ENCODE data around the gene BMERB1. TPM values are rescaled to one million over a fixed set of nuclear protein-coding genes. Genes with fewer than 3 reads are reported as not detected.
"Not testable (repeated sequence)": the region's sequence is repeated elsewhere in the genome, so short reads cannot be mapped to it uniquely, and the experiment has no call there.

BMERB1 gene
- total and polyA plus RNA-seq, 5 donors from 2014 or later: 2.2 to 4.2 (median 3.3) TPM

DNA sequence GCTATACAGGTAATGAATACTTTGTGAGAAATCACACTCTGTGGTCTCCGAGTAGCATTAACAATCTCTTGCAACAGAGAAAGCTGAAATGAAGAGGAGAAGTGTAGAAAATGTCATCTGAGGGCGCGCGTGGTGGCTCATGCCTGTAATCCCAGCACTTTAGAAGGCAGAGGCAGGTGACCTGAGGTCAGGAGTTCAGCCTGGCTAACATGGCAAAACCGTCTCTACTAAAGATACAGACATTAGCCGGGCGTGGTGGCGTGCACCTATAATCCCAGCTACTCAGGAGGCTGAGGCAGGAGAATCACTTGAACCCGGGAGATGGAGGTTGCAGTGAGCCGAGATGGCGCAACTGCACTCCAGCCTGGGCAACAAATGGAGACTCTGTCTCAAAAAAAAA, 20.5 kb downstream of the BMERB1 start:
- H3K9me3 Mint-ChIP-seq; H3K27me3 Mint-ChIP-seq; H3K4me3 Mint-ChIP-seq; H3K4me3 ChIP-seq (ENCODE audit: low read depth, low read length); H3K36me3 Mint-ChIP-seq; DNase-seq; H3K4me1 Mint-ChIP-seq; H3K36me3 ChIP-seq (ENCODE audit: control insufficient read depth, insufficient read depth, low read length); H3K9me3 ChIP-seq (ENCODE audit: control insufficient read depth in 2 of 2, low read length in 2 of 2); H3K27ac ChIP-seq (ENCODE audit: insufficient read depth, low read length, poor library complexity, severe bottlenecking); H3K4me1 ChIP-seq (ENCODE audit: control insufficient read depth, insufficient read depth, low read length, poor library complexity, severe bottlenecking); H3K27me3 ChIP-seq (ENCODE audit: control insufficient read depth, insufficient read depth, low read length); ATAC-seq (ENCODE audit: low read depth in 2 of 2): not testable (repeated sequence)
- H3K27ac Mint-ChIP-seq: peak overlapping the region in 1 of 3 donors; percentile 68

DNA sequence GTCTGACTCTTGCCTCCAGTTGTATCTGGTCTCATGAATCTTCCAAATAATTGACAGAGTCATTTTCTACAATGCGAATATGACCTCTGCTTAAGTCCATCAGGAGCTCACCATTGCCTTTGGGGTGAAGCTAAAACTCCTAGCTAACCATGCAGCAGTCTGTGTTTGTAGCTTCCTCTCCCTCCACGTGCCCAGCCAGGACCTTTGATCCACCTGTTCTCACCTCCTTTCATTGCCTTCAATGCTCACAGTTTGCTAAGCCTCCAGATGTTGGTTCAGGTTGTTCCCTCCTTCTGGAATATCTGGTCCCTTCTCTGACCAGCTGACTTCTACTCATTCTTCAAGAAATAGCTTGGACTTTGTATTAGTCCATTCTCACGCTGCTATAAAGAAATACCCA, 23.0 kb downstream of the BMERB1 start:
- Histone ChIP-seq H3K27ac (ENCODE audit: insufficient read depth, low read length, poor library complexity, severe bottlenecking) (no peak overlapping the region), H3K4me1 (ENCODE audit: control insufficient read depth, insufficient read depth, low read length, poor library complexity, severe bottlenecking) (no peaks in the 10 kb centered on the region), H3K4me3 (ENCODE audit: low read depth, low read length) (no peak overlapping the region), H3K27me3 (ENCODE audit: control insufficient read depth, insufficient read depth, low read length) (no peaks in the 10 kb centered on the region), H3K36me3 (ENCODE audit: control insufficient read depth, insufficient read depth, low read length) (no peaks in the 10 kb centered on the region), H3K9me3 (ENCODE audit: control insufficient read depth in 2 of 2, low read length in 2 of 2) (no peaks in the 10 kb centered on the region)
- H3K9me3 Mint-ChIP-seq: no peaks in the 10 kb centered on the region
- no peaks in the 10 kb centered on the region for H3K27me3 Mint-ChIP-seq
- no peaks in the 10 kb centered on the region for H3K4me1 Mint-ChIP-seq
- no peak overlapping the region for H3K4me3 Mint-ChIP-seq
- H3K36me3 Mint-ChIP-seq: no peaks in the 10 kb centered on the region
- DNase-seq (no peak), ATAC-seq (ENCODE audit: low read depth in 2 of 2) (no peak)
- H3K27ac Mint-ChIP-seq: no peak overlapping the region

DNA sequence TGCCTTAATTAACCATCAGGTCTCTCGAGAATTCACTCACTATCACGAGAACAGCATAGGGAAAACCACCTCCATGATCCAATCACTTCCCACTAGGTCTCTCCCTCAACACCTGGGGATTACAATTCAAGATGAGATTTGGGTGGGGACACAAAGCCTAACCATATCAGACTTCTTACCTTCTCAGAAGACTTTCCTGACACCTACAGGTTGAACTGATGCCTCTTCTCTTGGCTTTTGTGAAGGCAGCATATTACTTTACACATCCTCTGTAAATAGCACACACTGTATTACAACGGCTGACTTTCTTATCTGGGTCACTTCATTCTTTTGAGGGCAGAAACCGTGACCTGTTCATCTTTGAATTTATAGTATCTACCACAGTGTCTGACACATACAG, 23.6 kb downstream of the BMERB1 start:
- Mint-ChIP-seq H3K36me3 (no peaks in the 10 kb centered on the region), H3K27me3 (no peaks in the 10 kb centered on the region), H3K4me1 (no peaks in the 10 kb centered on the region), H3K9me3 (no peaks in the 10 kb centered on the region), H3K4me3 (no peak overlapping the region), H3K27ac (no peak overlapping the region)
- no peak overlapping the region for H3K27ac ChIP-seq (ENCODE audit: insufficient read depth, low read length, poor library complexity, severe bottlenecking)
- H3K36me3 ChIP-seq (ENCODE audit: control insufficient read depth, insufficient read depth, low read length): no peaks in the 10 kb centered on the region
- no peaks in the 10 kb centered on the region for H3K9me3 ChIP-seq (ENCODE audit: control insufficient read depth in 2 of 2, low read length in 2 of 2)
- no peaks in the 10 kb centered on the region for H3K27me3 ChIP-seq (ENCODE audit: control insufficient read depth, insufficient read depth, low read length)
- ATAC-seq (ENCODE audit: low read depth in 2 of 2) (no peak), DNase-seq (peak in 1 of 3 donors; percentile 10)
- no peak overlapping the region for H3K4me3 ChIP-seq (ENCODE audit: low read depth, low read length)
- no peaks in the 10 kb centered on the region for H3K4me1 ChIP-seq (ENCODE audit: control insufficient read depth, insufficient read depth, low read length, poor library complexity, severe bottlenecking)

DNA sequence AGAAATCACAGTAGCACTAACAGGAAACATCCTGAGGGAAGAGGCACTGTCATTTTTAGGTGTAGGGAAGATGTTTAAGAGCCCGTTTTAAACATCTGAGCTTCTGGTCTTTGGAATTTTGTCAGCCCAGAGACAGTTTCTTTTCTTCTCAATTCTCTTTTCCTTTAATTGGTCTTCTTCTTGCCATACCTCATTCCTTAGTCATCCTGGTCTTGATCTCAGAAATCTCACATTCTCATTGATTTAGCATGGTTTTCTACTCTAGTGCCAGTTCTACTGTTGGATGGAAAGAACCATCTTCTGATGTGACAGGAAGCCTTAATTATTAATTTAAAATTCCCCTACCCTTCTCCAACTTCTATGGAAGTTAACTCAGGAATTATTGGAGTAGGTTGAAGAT, 25.4 kb downstream of the BMERB1 start:
- no peak overlapping the region for H3K4me3 Mint-ChIP-seq
- DNase-seq (no peak), ATAC-seq (ENCODE audit: low read depth in 2 of 2) (no peak)
- no peaks in the 10 kb centered on the region for H3K27me3 Mint-ChIP-seq
- no peak overlapping the region for H3K4me3 ChIP-seq (ENCODE audit: low read depth, low read length)
- no peaks in the 10 kb centered on the region for H3K27me3 ChIP-seq (ENCODE audit: control insufficient read depth, insufficient read depth, low read length)
- H3K27ac Mint-ChIP-seq: no peak overlapping the region
- no peaks in the 10 kb centered on the region for H3K9me3 ChIP-seq (ENCODE audit: control insufficient read depth in 2 of 2, low read length in 2 of 2)
- no peaks in the 10 kb centered on the region for H3K4me1 ChIP-seq (ENCODE audit: control insufficient read depth, insufficient read depth, low read length, poor library complexity, severe bottlenecking)
- no peaks in the 10 kb centered on the region for H3K4me1 Mint-ChIP-seq
- no peak overlapping the region for H3K27ac ChIP-seq (ENCODE audit: insufficient read depth, low read length, poor library complexity, severe bottlenecking)
- peaks cover 0 to 2% (median 0%) of the 10 kb centered on the region in 7 donors for H3K9me3 Mint-ChIP-seq
- no peaks in the 10 kb centered on the region for H3K36me3 ChIP-seq (ENCODE audit: control insufficient read depth, insufficient read depth, low read length)
- H3K36me3 Mint-ChIP-seq: no peaks in the 10 kb centered on the region

DNA sequence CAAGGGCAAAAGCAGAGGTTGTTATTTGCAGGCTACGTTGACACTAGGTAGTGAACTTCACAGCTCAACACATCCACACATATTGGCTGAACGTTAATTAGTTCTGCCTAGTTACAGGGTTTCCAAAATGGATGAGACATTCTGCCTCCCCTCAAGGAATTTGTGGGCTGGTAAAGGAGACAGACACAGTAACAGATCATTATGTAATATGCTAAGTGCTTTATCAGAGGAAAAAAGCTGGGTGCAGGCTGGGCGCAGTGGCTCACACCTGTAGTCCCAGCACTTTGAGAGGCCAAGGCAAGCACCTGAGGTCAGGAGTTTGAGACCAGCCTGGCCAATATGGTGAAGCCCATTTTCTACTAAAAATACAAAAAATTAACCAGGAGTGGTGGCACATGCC, 26.2 kb downstream of the BMERB1 start:
- peak overlapping the region in 1 of 3 donors; percentile 64 for H3K27ac Mint-ChIP-seq
- peaks cover 0 to 2% (median 0%) of the 10 kb centered on the region in 7 donors for H3K9me3 Mint-ChIP-seq
- H3K36me3 Mint-ChIP-seq: no peaks in the 10 kb centered on the region
- Histone ChIP-seq H3K27me3 (ENCODE audit: control insufficient read depth, insufficient read depth, low read length) (no peaks in the 10 kb centered on the region), H3K9me3 (ENCODE audit: control insufficient read depth in 2 of 2, low read length in 2 of 2) (no peaks in the 10 kb centered on the region), H3K36me3 (ENCODE audit: control insufficient read depth, insufficient read depth, low read length) (no peaks in the 10 kb centered on the region), H3K4me3 (ENCODE audit: low read depth, low read length) (no peak overlapping the region), H3K4me1 (ENCODE audit: control insufficient read depth, insufficient read depth, low read length, poor library complexity, severe bottlenecking) (no peaks in the 10 kb centered on the region), H3K27ac (ENCODE audit: insufficient read depth, low read length, poor library complexity, severe bottlenecking) (no peak overlapping the region)
- ATAC-seq (ENCODE audit: low read depth in 2 of 2): no peak
- H3K4me3 Mint-ChIP-seq: no peak overlapping the region
- DNase-seq: no peak
- no peaks in the 10 kb centered on the region for H3K4me1 Mint-ChIP-seq
- H3K27me3 Mint-ChIP-seq: no peaks in the 10 kb centered on the region

DNA sequence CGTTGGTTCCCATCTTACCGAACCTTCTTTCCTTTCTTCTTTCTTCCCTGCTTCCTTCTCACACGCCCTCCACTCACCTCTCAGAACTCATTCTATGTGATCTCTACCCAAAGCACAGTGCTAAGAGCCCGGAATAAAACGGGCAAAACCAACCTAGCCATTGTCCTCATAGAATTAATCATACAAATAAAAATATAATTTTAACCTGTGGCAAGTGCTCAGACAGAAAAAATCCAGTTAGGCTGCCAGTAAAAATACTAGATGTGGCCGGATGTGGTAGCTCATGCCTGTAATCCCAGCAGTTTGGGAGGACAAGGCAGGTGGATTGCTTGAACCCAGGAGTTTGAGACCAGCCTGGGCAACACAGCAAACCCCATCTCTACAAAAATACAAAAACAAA, 27.0 kb downstream of the BMERB1 start:
- H3K4me1 Mint-ChIP-seq: no peaks in the 10 kb centered on the region
- no peaks in the 10 kb centered on the region for H3K9me3 ChIP-seq (ENCODE audit: control insufficient read depth in 2 of 2, low read length in 2 of 2)
- H3K4me3 Mint-ChIP-seq: no peak overlapping the region
- H3K36me3 ChIP-seq (ENCODE audit: control insufficient read depth, insufficient read depth, low read length): no peaks in the 10 kb centered on the region
- DNase-seq (no peak), ATAC-seq (ENCODE audit: low read depth in 2 of 2) (no peak)
- no peaks in the 10 kb centered on the region for H3K27me3 Mint-ChIP-seq
- peaks cover 0 to 2% (median 0%) of the 10 kb centered on the region in 7 donors for H3K9me3 Mint-ChIP-seq
- H3K27me3 ChIP-seq (ENCODE audit: control insufficient read depth, insufficient read depth, low read length): no peaks in the 10 kb centered on the region
- no peaks in the 10 kb centered on the region for H3K36me3 Mint-ChIP-seq
- H3K27ac ChIP-seq (ENCODE audit: insufficient read depth, low read length, poor library complexity, severe bottlenecking): no peak overlapping the region
- no peaks in the 10 kb centered on the region for H3K4me1 ChIP-seq (ENCODE audit: control insufficient read depth, insufficient read depth, low read length, poor library complexity, severe bottlenecking)
- peak overlapping the region in 1 of 3 donors; percentile 64 for H3K27ac Mint-ChIP-seq
- no peak overlapping the region for H3K4me3 ChIP-seq (ENCODE audit: low read depth, low read length)

DNA sequence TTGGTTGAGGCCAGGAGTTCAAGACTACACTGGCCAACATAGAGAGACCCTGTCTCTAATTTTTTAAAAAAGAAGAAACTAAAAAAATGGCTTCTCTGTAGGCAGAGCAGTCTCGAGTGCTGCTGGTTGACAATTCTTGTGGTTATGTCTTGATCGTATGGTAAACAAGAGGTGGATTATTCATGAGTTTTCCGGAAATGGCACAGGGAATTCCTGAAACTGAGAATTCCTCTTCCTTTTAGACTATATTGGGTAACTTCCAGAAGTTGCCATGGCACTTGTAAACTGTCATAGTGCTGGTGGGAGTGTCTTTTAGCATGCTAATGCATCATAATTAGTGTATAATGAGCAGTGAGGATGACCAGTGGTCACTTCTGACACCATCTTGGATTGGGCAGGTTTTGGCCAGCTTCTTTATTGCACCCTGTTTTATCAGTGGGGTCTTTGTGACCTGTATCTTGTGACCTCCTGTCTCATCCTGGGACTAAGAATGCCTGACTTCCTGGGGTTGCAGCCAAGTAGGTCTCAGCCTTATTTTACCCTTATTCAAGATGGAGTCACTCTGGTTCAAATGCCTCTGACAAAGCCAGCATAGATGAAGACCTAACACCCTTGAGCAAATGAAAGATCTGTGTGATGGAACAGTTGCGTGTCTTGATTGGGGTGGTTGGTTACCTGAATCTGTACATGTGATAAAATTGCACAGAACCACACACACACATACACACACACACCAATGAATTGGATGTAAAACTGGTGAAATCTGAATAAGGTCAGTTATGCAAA, 30.2 kb downstream of the BMERB1 start:
- Mint-ChIP-seq H3K9me3 (peaks cover 0 to 3% (median 0%) of the 10 kb centered on the region in 7 donors), H3K36me3 (no peaks in the 10 kb centered on the region), H3K4me1 (no peaks in the 10 kb centered on the region), H3K27me3 (no peaks in the 10 kb centered on the region), H3K27ac (no peak overlapping the region), H3K4me3 (no peak overlapping the region)
- H3K36me3 ChIP-seq (ENCODE audit: control insufficient read depth, insufficient read depth, low read length): no peaks in the 10 kb centered on the region
- no peak overlapping the region for H3K4me3 ChIP-seq (ENCODE audit: low read depth, low read length)
- ATAC-seq (ENCODE audit: low read depth in 2 of 2) (no peak), DNase-seq (no peak)
- H3K27ac ChIP-seq (ENCODE audit: insufficient read depth, low read length, poor library complexity, severe bottlenecking): no peak overlapping the region
- H3K9me3 ChIP-seq (ENCODE audit: control insufficient read depth in 2 of 2, low read length in 2 of 2): no peaks in the 10 kb centered on the region
- no peaks in the 10 kb centered on the region for H3K4me1 ChIP-seq (ENCODE audit: control insufficient read depth, insufficient read depth, low read length, poor library complexity, severe bottlenecking)
- no peaks in the 10 kb centered on the region for H3K27me3 ChIP-seq (ENCODE audit: control insufficient read depth, insufficient read depth, low read length)

DNA sequence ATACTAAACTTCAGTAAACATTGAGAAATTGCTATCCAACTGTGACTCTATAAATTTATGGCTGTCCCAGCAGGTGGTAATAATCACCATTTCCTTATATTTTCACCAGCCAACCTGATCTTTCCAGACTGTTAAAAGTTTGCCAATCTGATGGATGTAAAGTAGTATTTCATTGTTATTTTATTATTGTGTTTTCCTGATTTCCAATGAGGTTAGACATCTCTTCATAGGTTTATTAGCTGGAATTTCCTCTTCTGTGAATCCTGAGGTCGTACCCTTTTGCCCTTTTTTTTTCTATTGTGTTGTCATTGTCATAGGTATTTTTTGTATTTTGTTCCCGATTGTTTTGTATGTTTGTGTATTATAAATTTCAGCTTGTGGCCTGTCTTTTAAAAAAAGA, 31.7 kb downstream of the BMERB1 start:
- no peaks in the 10 kb centered on the region for H3K36me3 Mint-ChIP-seq
- no peaks in the 10 kb centered on the region for H3K27me3 ChIP-seq (ENCODE audit: control insufficient read depth, insufficient read depth, low read length)
- no peaks in the 10 kb centered on the region for H3K9me3 ChIP-seq (ENCODE audit: control insufficient read depth in 2 of 2, low read length in 2 of 2)
- no peaks in the 10 kb centered on the region for H3K36me3 ChIP-seq (ENCODE audit: control insufficient read depth, insufficient read depth, low read length)
- no peak overlapping the region for H3K4me3 Mint-ChIP-seq
- no peak overlapping the region for H3K4me3 ChIP-seq (ENCODE audit: low read depth, low read length)
- peaks cover 0 to 3% (median 0%) of the 10 kb centered on the region in 7 donors for H3K9me3 Mint-ChIP-seq
- ATAC-seq (ENCODE audit: low read depth in 2 of 2): no peak
- no peaks in the 10 kb centered on the region for H3K4me1 ChIP-seq (ENCODE audit: control insufficient read depth, insufficient read depth, low read length, poor library complexity, severe bottlenecking)
- H3K4me1 Mint-ChIP-seq: no peaks in the 10 kb centered on the region
- no peak overlapping the region for H3K27ac ChIP-seq (ENCODE audit: insufficient read depth, low read length, poor library complexity, severe bottlenecking)
- no peak overlapping the region for H3K27ac Mint-ChIP-seq
- DNase-seq: no peak
- no peaks in the 10 kb centered on the region for H3K27me3 Mint-ChIP-seq

Measured in CD4-positive, CD25-positive, alpha-beta regulatory T cell (primary cell).